ENCODE data around the gene ABLIM1.

GRCh38 chr10:114603948-114604347 lies 54.1 kb downstream of the ABLIM1 start:
- TF ChIP-seq, protein P1, sequence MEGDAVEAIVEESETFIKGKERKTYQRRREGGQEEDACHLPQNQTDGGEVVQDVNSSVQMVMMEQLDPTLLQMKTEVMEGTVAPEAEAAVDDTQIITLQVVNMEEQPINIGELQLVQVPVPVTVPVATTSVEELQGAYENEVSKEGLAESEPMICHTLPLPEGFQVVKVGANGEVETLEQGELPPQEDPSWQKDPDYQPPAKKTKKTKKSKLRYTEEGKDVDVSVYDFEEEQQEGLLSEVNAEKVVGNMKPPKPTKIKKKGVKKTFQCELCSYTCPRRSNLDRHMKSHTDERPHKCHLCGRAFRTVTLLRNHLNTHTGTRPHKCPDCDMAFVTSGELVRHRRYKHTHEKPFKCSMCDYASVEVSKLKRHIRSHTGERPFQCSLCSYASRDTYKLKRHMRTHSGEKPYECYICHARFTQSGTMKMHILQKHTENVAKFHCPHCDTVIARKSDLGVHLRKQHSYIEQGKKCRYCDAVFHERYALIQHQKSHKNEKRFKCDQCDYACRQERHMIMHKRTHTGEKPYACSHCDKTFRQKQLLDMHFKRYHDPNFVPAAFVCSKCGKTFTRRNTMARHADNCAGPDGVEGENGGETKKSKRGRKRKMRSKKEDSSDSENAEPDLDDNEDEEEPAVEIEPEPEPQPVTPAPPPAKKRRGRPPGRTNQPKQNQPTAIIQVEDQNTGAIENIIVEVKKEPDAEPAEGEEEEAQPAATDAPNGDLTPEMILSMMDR (conservative IDR thresholded peaks at IDR 0.05 in 1 of 2, IDR thresholded peaks at IDR 0.05 in 1 of 2; ENCODE audit: extremely low read depth in 1 of 2, insufficient read depth in 1 of 2, low read depth in 1 of 2, low read length in 2 of 2) = no peak
- no peak for TF ChIP-seq EZH2 (IDR thresholded peaks at IDR 0.05; ENCODE audit: borderline replicate concordance, low read length)
